GM18498 (cell line): Measurements from ENCODE around the gene STRIP2.
A peak's percentile ranks its signal among the peaks of the same experiment; 100 is the strongest.

Experiments
- ATAC-seq: cut with Tn5 transposase; IDR thresholded peaks from one replicate; pipeline ENCODE4 v1.9.1; 2021; ENCODE audit warnings: mild to moderate bottlenecking, moderate library complexity; ENCODE audit not compliant: unreplicated experiment

The STRIP2 gene

DNA sequence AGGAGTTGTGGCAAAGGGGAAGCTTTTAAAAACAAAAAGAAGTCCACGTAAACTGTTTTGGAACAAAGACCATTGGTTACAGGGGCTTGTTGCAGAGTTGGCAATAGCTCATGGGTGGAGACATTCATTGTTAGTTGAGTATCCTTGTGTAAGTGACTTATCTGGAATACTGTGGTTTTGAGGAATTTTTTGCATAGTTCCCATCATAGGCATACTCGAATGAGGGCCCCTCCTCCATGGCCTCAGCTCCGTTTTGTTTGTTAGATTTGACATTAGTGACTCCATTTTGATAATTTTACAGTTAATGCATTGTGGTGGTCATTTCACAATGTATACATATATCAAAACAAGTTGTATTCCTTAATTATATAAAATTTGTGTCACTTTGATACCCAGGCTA, 55.3 kb downstream of the STRIP2 start:
- ATAC-seq: no peak

DNA sequence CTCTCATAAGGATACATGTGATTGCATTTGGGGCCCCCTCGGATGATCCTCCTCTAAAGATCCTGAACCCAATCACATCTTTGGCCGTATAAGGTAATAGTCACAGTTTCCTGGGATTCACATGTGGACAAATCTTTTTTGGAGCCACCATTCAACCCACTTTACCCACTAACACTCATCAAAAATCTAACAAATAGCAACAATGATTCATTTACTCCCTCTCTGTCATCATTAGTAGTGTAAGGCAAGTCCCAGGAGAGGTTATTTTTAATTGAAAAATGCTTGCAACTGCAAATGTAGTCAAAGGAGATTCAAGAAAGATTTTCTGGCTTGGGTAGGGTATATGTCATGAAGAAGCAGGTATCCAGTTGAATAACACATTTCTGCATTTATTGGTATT, 58.2 kb downstream of the STRIP2 start:
- no peak for ATAC-seq

DNA sequence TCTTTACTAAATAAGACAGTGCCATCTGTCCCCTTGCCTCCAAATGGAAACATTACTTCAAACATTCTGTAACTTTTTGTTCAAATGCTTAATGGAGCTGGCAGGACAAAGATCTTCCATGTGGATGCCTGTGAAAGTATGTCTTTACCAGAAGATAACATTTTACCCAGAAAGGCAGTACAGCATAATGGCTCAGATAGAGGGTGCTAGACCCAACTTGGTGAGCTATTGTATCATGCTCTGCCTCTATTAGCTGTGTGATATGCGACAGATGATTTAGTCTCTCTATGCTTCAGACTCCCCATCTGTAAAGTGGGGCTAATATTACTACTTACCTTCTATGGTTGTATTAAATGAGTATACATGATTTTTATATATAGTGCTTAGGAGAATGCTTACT, 59.3 kb downstream of the STRIP2 start:
- ATAC-seq: peak; percentile 25

DNA sequence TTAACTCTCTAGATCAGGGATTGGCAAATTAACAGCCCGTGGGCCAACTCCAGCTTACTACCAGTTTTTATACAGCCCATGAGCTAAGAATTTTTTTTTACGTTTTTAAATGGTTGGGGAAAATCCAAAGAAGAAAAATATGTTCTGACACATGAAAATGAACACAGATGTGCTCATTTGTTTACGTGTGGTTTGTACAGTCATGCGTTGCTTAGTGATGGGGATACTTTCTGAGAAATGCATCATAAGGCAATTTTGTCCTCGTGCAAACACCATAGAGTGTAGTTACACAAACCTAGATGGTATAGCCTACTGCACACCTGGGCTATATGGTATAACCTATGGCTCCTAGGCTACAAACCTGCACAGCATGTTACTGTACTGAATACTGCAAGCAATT, 59.8 kb downstream of the STRIP2 start:
- ATAC-seq: peak; percentile 80

DNA sequence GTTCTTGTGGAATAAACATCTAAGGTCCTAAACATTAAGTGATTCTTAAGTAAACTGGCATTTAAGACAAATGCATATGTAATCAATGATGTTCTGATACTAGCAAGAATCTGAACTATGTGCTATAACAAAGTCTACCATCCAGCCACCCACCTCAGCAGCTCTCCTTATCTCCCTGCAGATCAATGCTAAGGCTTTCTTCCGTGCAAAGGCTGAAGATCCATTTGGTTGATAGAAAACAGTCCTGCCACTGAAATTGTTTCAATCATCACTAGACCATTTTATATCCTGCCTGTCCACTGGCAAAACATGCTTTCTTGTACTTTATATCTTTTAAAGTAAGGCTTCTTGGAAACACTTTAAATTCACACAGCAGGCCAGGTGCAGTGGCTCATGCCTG, 61.8 kb downstream of the STRIP2 start:
- no peak for ATAC-seq

DNA sequence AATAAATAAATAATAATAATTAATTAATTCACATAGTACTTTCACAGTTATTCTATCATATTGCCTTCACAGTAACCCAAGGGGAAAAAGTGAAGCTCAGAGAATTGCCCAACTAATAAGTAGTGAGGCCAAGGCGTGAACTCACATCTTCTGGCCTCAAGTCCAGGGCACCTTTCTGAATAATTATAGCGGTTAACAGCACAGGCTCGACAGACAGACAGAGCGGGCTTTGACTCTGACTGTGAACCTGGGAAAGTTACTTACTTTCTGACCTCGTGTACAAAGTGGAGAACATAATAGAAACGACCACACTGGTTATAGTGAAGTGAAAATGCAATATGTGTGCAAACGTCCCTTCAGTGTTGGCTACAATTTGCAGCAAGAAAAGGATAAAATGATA, 62.4 kb downstream of the STRIP2 start:
- ATAC-seq: no peak

DNA sequence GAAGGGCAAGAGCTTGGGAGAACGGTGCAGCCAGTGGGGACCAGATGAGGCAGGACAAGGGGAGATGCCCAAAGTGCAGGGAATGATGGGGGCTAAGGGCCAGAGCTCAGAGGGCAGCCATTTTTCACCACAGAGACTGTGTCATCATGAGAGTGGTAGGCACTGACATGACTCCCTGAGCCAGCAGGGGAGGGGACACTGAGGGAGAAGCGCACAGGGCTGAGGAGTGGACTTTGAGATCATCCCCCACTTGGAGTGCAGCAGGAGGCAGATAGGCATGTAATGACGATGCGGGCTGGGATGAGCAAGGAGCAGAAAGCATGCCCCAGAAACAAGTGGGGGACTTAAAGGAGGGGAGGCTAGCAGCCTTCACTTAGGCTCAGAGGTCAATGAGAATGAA, 62.9 kb downstream of the STRIP2 start:
- ATAC-seq: no peak

DNA sequence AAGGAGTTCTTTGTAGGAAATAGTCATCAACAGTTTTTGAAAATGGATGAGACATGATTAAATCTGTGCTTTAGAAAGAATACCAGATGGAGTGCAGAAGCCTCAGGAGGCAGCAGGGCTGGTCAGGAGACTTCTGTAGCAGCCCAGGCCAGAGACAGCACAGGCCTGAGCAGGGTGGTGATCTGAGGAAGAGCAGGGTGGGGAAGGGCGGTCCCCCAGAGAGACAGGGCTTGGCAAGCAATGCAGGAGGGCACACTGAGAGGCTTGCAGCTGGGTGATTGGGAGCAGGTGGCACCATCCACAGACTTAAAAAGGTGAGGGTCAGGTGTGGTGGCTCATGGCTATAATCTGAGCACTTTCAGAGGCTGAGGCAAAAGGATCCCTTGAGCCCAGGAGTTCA, 63.8 kb downstream of the STRIP2 start:
- no peak for ATAC-seq

DNA sequence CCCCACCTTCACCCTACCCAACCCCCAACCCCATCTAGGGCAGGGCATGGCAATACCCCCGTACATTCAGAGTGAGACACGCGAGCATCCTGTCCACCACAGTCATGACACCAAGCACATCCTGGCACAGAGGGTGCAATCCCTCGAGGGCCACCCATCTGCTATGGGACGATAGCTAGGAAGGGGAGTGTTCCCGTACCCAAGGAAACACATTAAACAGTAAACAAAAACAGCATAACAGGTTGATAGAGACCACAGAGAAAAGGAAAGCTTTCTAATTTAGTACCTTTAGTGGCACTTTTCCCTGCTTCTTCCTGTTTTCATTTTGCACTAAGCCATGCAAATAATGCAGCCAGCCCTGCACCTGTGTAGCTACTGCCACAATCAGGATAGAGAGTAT, 65.8 kb downstream of the STRIP2 start:
- ATAC-seq: no peak

DNA sequence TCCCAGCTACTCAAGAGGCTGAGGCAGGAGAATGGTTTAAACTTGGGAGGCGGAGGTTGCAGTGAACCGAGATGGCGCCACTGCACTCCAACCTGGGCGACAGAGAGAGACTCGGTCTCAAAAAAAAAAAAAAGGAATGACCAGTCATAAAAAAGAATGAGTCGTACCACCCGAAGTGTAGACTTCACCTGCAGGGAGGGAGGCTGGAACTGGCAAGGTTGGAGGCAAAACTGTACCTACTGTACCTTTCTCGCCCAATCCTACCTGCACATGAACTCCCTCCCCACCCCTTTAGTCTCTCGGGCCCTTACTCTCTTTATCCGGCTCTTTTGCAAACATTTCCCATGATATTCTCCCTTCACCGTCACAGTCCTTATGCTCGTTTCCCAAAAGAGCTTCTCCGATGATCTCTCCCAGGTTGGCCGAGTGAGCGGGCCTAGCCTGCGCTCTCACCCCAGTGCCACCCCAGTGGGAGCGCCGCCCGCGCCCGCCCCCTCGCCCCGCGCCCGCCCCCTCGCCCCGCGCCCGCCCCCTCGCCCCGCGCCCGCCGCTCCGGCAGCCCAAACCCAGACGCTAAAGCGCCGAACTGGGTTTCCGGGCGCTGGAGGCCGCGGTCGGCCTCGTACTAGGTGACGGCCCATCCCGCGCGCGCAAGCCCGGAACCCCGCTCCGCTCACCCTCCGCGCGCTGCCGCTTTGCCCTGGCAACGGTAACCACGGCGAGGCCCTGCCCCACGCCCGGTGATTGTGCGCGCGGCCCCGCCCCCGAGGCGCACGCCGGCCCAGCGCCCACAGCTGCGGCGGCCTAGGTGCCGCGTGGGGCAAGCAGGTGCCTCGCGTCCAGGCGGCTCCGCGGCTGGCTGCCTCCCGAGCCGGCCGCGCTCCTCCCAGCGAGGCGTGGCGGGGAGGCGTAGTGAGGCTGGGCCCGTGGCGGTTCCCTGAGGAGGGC, 67.8 kb downstream of the STRIP2 start, which contains the start of gene SMKR1:
SMKR1 (plus strand) TSS at position 772 of the 948 bp plus-strand sequence. CDS start 294 bp downstream, outside the sequence.
- peak; percentile 97 for ATAC-seq

DNA sequence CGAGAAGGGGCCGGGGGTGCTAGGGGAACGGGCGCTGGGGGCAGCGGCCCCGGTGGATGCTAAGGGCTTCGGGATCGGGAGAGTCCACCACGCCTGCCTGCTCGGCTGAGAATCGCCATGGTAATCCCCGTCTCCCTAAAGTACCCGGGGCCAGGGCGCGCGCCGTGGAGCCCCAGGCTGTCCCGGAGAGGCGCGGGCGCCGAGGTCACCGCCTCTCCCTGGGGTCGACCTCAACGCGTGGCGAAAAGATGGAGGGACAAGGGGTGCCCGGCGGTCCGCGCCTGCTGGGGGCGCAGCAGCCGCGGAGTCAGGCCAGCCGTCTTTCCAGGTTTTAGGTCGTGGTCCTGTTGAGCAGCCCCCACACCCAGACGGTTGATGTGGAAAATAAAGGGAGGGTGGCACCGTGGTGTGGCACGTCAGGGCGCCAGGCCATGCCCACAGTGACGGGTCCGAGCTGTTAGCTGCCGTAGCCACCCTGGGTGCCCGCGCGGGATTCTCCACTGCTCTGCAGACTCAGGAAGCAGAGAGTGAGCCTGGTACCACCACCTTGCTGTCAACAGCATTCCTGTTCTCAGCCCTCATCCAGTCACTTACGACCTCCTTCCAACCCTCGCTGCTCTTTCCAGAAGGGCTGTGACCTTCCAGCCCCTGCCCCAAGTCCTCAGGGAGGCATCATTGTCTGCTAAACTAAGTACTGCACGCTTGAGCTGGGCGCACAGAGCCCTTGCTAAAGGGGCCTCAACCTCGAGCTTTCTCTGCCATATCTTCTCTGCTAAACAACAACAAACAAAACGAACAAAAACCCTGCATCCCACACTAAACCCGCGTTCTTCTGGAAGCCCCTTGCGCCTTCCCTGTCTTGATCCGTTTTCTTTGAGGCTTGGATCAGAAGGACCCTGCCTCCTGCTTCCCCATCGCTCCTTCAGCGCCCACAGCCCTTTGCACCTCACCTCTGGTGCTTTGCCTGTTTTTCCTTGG, 68.8 kb downstream of the STRIP2 start:
- ATAC-seq: peak; percentile 34

DNA sequence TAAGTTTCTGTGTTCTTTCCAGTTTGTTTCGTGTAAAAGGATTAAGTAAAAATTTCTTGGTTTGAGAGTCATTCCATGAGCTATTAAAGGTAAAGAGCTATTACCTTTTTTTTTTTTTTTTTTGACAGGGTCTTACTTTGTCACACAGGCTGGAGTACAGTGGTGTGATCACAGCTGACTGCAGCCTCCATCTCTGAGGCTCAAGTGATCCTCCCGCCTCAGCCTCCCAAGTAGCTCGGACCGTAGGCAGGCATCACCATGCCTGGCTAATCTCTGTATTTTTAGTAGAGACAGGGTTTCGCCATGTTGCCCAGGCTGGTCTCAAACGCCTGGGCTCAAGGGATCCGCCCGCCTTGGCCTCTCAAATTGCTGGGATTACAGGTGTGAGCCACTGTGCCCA, 69.5 kb downstream of the STRIP2 start:
- ATAC-seq: no peak

DNA sequence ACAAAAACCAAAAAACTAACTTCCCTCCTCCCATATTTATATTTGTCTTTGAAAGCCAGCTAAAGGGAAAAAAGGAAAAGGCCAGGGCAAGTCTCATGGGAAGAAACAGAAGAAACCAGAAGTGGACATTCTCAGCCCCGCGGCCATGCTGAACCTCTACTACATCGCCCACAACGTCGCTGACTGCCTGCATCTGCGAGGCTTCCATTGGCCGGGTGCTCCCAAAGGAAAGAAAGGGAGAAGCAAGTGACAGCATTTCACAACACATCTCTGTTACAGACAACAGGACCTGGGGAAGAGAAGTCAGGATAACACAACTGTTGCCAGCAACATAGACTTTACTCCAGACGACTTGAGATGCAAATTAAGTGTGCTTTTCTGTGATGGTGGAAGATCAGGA, 78.0 kb downstream of the STRIP2 start:
- no peak for ATAC-seq

DNA sequence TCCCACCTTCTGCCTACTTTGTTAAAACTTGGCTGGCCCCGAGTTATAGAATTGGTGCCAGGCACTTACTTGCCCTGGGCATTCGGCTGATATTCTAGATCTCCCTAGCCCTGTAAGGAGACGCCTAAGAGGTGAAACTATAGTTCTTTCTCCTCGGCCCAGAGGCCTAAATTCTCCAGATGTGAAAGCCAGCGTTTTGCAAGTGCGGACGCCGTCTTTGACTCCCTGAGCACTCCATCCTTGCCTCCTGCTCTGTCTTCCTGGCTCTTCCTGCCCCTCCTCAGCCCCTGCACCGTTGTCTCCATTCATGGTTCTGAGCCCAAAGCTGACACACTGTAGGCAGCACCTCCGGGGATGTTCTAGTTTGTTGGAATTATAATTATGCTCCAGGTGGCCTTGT, 79.3 kb downstream of the STRIP2 start:
- no peak for ATAC-seq

DNA sequence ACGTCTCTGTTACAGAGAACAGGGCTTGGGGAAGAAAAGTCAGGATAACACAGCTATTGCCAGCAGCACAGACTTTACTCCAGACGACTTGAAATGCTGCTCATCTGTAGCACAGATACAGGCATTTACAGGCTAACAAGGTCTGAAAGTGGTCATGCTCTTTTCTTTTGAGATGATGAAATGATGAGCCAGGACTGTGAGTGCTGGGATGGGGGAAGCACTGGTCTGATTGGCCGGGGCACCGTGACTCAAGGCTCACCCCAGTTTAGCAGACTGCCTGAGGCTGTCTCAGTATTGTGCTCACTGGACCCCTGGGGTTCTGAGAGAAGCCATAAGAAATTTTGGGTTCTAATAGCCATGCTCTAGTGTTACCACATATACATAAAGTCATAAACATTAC, 80.5 kb downstream of the STRIP2 start:
- ATAC-seq: no peak

DNA sequence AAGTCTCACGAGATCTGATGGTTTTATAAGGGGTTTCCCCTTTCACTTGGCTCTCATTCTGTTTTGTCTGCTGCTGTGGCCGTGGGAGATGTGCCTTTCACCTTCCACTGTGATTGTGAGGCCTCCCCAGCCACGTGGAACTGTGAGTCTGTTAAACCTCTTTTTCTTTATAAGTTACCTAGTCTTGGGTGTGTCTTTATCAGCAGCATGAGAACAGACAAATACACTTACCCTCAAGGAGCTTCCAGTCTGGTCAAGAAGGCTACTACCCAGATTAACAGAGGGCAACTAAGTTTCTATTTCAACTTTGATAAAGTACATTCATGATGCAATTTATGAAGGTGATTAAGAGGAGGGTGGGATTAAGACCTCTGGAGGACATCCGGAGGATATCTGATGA, 81.1 kb downstream of the STRIP2 start:
- ATAC-seq: no peak

DNA sequence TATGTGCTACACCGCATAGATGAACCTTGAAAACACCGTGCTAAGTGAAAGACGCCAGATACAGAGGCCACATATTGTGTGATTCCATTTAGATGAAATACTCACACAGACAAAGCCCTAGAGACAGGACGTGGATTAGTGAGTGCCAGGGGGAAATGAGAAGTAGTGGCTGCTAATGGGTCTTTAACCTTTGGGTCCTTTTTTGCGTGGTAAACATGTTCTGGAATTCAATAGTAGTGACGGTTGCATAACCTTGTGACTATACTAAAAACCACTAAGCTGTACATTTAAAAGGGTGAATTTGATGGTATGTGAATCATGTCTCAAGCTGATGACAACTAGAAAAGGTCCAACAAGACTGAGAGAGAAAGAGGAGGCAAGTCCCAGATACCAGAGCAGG, 83.7 kb downstream of the STRIP2 start:
- ATAC-seq: no peak

DNA sequence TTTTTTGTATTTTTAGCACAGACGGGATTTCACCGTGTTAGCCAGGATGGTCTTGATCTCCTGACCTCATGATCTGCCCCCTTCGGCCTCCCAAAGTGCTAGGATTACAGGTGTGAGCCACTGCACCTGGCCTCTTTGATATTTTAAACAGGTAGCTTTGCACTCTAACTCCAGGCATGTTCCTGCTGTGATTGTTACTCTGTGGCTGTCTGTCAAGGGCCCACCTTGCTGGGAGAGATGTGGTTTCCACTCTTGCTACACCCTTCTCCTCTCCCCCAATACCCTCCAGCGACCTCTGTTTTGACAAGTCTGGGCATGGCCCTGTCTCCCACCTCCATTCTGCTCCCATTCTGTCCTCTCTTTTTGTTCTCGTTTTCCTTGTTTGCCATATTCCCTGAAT, 85.2 kb downstream of the STRIP2 start:
- no peak for ATAC-seq

DNA sequence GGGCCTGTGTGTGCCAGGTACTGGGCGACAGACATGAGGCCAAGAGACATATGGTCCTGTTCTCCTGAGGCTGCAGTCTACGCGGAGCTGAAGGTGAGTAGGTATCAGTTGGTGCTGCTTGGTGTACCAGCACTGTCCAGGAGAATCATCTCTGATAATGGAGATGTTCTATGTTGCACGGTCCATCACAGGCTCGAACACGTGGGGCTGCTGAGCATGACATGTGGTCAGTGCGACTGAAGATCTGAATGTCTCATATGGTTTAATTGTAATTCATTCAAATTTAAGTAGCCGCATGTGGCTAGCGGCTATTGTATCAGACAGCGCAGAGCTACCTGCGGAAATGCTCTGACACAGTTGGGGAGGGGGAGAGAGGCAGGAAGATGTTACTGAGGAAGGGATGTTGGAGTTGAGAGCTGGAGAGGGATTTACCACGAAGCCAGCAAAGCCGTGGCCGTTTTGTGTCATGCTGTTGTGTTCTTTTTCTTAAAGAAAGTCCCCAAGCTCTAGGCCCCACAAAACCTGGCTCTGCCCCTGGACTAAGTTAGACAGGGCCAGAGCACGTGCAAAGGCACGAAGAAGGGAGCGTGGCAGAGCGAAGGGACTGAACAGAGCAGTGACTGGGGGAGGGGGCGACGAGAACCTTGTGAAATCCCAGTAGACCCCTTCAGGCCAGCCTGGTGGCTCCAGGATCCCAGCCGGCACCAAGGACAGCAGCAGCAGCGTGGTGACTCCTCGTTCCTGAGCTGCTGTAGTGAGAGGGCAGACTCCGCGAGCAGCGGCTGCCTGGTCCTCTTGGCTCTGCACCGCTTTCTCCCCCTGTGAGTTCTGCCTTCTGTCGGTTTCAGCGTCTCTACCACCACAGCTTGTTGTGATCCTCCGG, 88.1 kb downstream of the STRIP2 start:
- ATAC-seq: no peak

DNA sequence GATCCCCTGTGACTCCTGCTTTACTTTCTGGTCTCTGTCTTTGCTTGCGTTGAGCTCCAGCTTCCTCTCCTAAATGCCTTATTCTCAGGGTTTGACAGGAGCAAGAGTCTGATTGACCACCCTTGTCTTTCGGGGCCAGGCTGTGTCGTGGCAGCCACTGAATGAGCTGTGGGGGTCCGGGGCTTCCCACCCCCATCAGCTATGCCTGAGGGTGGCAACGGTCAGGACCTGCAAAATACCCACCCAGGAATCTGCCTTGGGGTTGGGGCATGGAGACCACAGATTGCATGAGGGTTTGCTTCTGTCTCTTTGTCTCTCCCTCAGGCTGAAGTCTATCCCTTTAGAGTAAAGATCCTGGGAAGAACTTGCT, 88.7 kb downstream of the STRIP2 start:
- no peak for ATAC-seq

DNA sequence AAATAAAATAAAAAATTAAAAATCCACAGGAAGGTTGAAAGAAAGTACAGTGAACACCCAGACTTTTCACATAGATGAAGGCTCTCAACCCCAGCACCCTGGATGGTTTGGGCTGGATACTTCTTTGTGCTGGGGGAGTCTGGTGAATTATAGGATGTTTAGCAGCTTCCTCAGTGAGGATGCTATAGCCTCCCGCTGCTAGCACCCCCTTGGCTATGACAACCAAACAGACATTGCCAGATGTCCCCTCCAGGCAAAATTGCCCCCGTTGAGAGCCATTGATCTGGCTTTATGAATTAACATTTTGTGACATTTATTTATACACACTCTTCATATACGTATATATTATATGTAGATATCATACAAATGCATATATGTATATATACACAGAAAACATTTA, 89.7 kb downstream of the STRIP2 start:
- ATAC-seq: no peak
